K562 (cell line): ENCODE measurements around the gene NAA80. TPM values are rescaled to one million over a fixed set of nuclear protein-coding genes. Genes with fewer than 3 reads are reported as not detected.

Experiments used
- ASH1L ChIP-seq: fragments of 450-650 bp; IDR thresholded peaks from 2 replicates; pipeline ENCODE4 v1.6.1; 2018; ENCODE audit warnings: borderline replicate concordance, mild to moderate bottlenecking, low read depth; ENCODE audit not compliant: partially characterized antibody
- CAMTA2 ChIP-seq: fragments of 250-450 bp; sonication (Bioruptor Pico); conservative IDR thresholded peaks from 2 replicates; pipeline ENCODE4 v1.5.1; 2022
- CCAR2 ChIP-seq: fragments of 200-400 bp; formaldehyde crosslinking; IDR thresholded peaks from 2 replicates; pipeline ENCODE4 v1.6.1; 2017; ENCODE audit warnings: mild to moderate bottlenecking, low read depth, low read length
- CEBPZ ChIP-seq: fragments of 150-350 bp; IDR thresholded peaks from 2 replicates; pipeline ENCODE4 v1.6.1; 2014; ENCODE audit warnings: low read depth, mild to moderate bottlenecking, low read length, borderline replicate concordance
- ETS2 ChIP-seq: IDR thresholded peaks from 2 replicates; pipeline ENCODE4 v1.6.1; 2016; ENCODE audit warnings: borderline replicate concordance, missing genetic modification characterization, mild to moderate bottlenecking, moderate library complexity, missing compliant biosample characterization; ENCODE audit not compliant: poor library complexity, severe bottlenecking
- HNRNPLL ChIP-seq: fragments of 200-400 bp; formaldehyde crosslinking; IDR thresholded peaks from 2 replicates; pipeline ENCODE4 v1.6.1; 2017; ENCODE audit warnings: low read length, low read depth, mild to moderate bottlenecking; ENCODE audit not compliant: poor library complexity, severe bottlenecking
- KLF1 ChIP-seq: fragments of 450-650 bp; IDR thresholded peaks from 2 replicates; pipeline ENCODE4 v1.6.1; 2016; ENCODE audit warnings: missing genetic modification characterization, missing compliant biosample characterization
- MCM3 ChIP-seq: fragments of 450-650 bp; IDR thresholded peaks from 2 replicates; pipeline ENCODE4 v1.6.1; 2016
- MITF ChIP-seq: IDR thresholded peaks from 2 replicates; pipeline ENCODE4 v1.6.1; 2014; ENCODE audit warnings: antibody characterized with exemption
- PCBP1 ChIP-seq: fragments of 200-400 bp; formaldehyde crosslinking; IDR thresholded peaks from 2 replicates; pipeline ENCODE4 v1.6.1; 2018; ENCODE audit warnings: mild to moderate bottlenecking, low read depth, low read length; ENCODE audit not compliant: poor library complexity, severe bottlenecking
- PHF21A ChIP-seq: fragments of 450-650 bp; IDR thresholded peaks from 2 replicates; pipeline ENCODE4 v1.6.1; 2017; ENCODE audit warnings: low read depth, borderline replicate concordance
- POLR2AphosphoS5 ChIP-seq: IDR thresholded peaks from 2 replicates; pipeline ENCODE4 v1.6.1; 2011; ENCODE audit warnings: mild to moderate bottlenecking, low read depth, low read length, moderate library complexity; ENCODE audit not compliant: control insufficient read depth, insufficient read depth
- SNRNP70 ChIP-seq: fragments of 200-400 bp; formaldehyde crosslinking; optimal IDR thresholded peaks from 2 replicates; pipeline ENCODE3; 2017; ENCODE audit warnings: low read depth, low read length
- TAF1 ChIP-seq: IDR thresholded peaks from 2 replicates; pipeline ENCODE4 v1.6.1; 2011; ENCODE audit warnings: mild to moderate bottlenecking, low read length, moderate library complexity; ENCODE audit not compliant: insufficient read depth, control insufficient read depth, severe bottlenecking; ENCODE audit errors: extremely low read depth
- USF2 ChIP-seq: sonication (generic); formaldehyde crosslinking; IDR thresholded peaks from 2 replicates; pipeline ENCODE4 v1.5.0; 2020; ENCODE audit warnings: missing genetic modification reagents
- XRCC4 ChIP-seq: IDR thresholded peaks from one replicate; pipeline ENCODE4 v1.6.1; 2011; ENCODE audit not compliant: insufficient read depth, insufficient read length; ENCODE audit errors: extremely low read depth
- ZBTB17 ChIP-seq: fragments of 450-650 bp; formaldehyde crosslinking; IDR thresholded peaks from 2 replicates; pipeline ENCODE4 v1.4.0; 2020; ENCODE audit warnings: mild to moderate bottlenecking
- ZNF165 ChIP-seq: fragments of 250-450 bp; sonication (Bioruptor Pico); IDR thresholded peaks from 2 replicates; pipeline ENCODE4 v1.4.0; 2020; ENCODE audit warnings: borderline replicate concordance
- ZNF274 ChIP-seq: IDR thresholded peaks from 2 replicates; pipeline ENCODE4 v1.6.1; 2011; ENCODE audit warnings: low read depth, mild to moderate bottlenecking, low read length, moderate library complexity, borderline replicate concordance
- ZNF644 ChIP-seq: fragments of 200-800 bp; sonication (Bioruptor generic); IDR thresholded peaks from 2 replicates; pipeline ENCODE4 v1.6.1; 2016; ENCODE audit warnings: low read depth, missing genetic modification characterization, missing compliant biosample characterization
- ZNF76 ChIP-seq: fragments of 250-450 bp; sonication (Bioruptor Pico); IDR thresholded peaks from 2 replicates; pipeline ENCODE4 v1.4.0; 2020; ENCODE audit warnings: mild to moderate bottlenecking, moderate library complexity, borderline replicate concordance
- polyA plus RNA-seq, 8 experiments: library from polyadenylated mRNA; depleted of rRNA in 4 of 8; stranded (reverse) in 5 of 8; unstranded in 3 of 8; fragments of >200 nt; fragmentation: Nextera tagmentation in 2 of 8; fragmentation: Illumina TruSeq in 1 of 8; extraction: Ambion mirVana in 2 of 8; extraction: Trizol in 1 of 8; gene quantifications; 2 replicates each; pipeline versions ENCODE4 v1.2.1 to v1.2.3, GENCODE V29; 2011 to 2014; ENCODE audit warnings: inconsistent platforms in 1 of 8, missing spikeins in 1 of 8
- total RNA-seq, 7 experiments: library from RNA; depleted of rRNA in 6 of 7; stranded (reverse); fragments of >200 nt in 6 of 7; fragmentation: Illumina TruSeq in 2 of 7; extraction: Trizol in 2 of 7; gene quantifications; 2 replicates each; pipeline versions ENCODE4 v1.2.1 to v1.2.3, GENCODE V29; 2011 to 2021; ENCODE audit warnings: low replicate concordance in 1 of 7

Gene NAA80
- total and polyA plus RNA-seq, 9 of the 15 experiments (the other 6 are each of a cell fraction or from before 2014, with no cell fraction given): 0.82 to 24.0 (median 8.6) TPM

GRCh38 chr3:50292159-50293078, 6.8 kb downstream of the NAA80 start, which contains the start of gene IFRD2 (continued):
- TF ChIP-seq PCBP1 (no peak), ZNF644 (tag) (peak; percentile 99), MCM3 (no peak), MITF (no peak), CCAR2 (no peak), HNRNPLL (no peak), XRCC4 (no peak), ZNF274 (no peak), TAF1 (peak; percentile 67), PHF21A (no peak), ASH1L (no peak), KLF1 (peak; percentile 87), CEBPZ (no peak), CAMTA2 (CRISPR knock-in tag) (no peak), ZBTB17 (peak; percentile 87), USF2 (CRISPR knock-in tag) (no peak), POLR2AphosphoS5 (no peak; the same call in 1 of the 2 replicates), ZNF76 (CRISPR knock-in tag) (peak; percentile 91), ZNF165 (CRISPR knock-in tag) (no peak), SNRNP70 (no peak), ETS2 (no peak)
